HepG2 (cell line): ENCODE measurements around the gene CLASRP. TPM values are rescaled to one million over a fixed set of nuclear protein-coding genes. Genes with fewer than 3 reads are reported as not detected.

Experiments used
- ARNT2 ChIP-seq: sonication (generic); formaldehyde crosslinking; IDR thresholded peaks from 2 replicates; pipeline ENCODE4 v1.8.0; 2022; ENCODE audit warnings: mild to moderate bottlenecking, low read depth, missing genetic modification reagents, moderate library complexity
- BHLHE40 ChIP-seq: IDR thresholded peaks from 2 replicates; pipeline ENCODE4 v1.6.1; 2011; ENCODE audit warnings: low read length, improper control_type of control experiment
- CAMTA2 ChIP-seq: sonication (generic); formaldehyde crosslinking; IDR thresholded peaks from 2 replicates; pipeline ENCODE4 v1.4.0; 2020; ENCODE audit warnings: mild to moderate bottlenecking, missing genetic modification reagents, borderline replicate concordance
- CBX2 ChIP-seq, 2 experiments: fragments of 200-600 bp in 1 of 2; sonication (generic); formaldehyde crosslinking in 1 of 2; IDR thresholded peaks; 2 replicates each; pipeline versions ENCODE4 v1.7.0 to v1.8.1; 2018 to 2022; ENCODE audit warnings: low read depth in 2 of 2, low read length in 1 of 2, mild to moderate bottlenecking in 1 of 2, missing genetic modification reagents in 1 of 2
- HOXA3 ChIP-seq: sonication (generic); formaldehyde crosslinking; IDR thresholded peaks from 2 replicates; pipeline ENCODE4 v1.5.0; 2020; ENCODE audit warnings: missing genetic modification reagents
- MAFF ChIP-seq: IDR thresholded peaks from 2 replicates; pipeline ENCODE4 v1.6.1; 2011; ENCODE audit warnings: low read depth, low read length, improper control_type of control experiment
- NFKBIZ ChIP-seq: IDR thresholded peaks from 2 replicates; pipeline ENCODE4 v1.6.1; 2018; ENCODE audit warnings: missing genetic modification reagents, missing compliant biosample characterization
- RXRA ChIP-seq: sonication (generic); formaldehyde crosslinking; IDR thresholded peaks from 2 replicates; pipeline ENCODE4 v1.5.1; 2020; ENCODE audit warnings: missing genetic modification reagents
- SIX4 ChIP-seq: sonication (generic); formaldehyde crosslinking; IDR thresholded peaks from 2 replicates; pipeline ENCODE4 v1.4.0; 2020; ENCODE audit warnings: missing genetic modification reagents
- SUZ12 ChIP-seq: fragments of 150-350 bp; IDR thresholded peaks from 2 replicates; pipeline ENCODE4 v1.6.1; 2014; ENCODE audit warnings: low read depth, low read length
- TBL1XR1 ChIP-seq: fragments of 150-350 bp; IDR thresholded peaks from 2 replicates; pipeline ENCODE4 v1.6.1; 2014; ENCODE audit warnings: borderline replicate concordance, low read length; ENCODE audit not compliant: partially characterized antibody
- TBP ChIP-seq: sonication (generic); formaldehyde crosslinking; IDR thresholded peaks from 2 replicates; pipeline ENCODE4 v1.5.0; 2020; ENCODE audit warnings: missing genetic modification reagents
- ZFX ChIP-seq: sonication (generic); formaldehyde crosslinking; IDR thresholded peaks from 2 replicates; pipeline ENCODE4 v1.4.0; 2020; ENCODE audit warnings: mild to moderate bottlenecking, low read depth, missing genetic modification reagents, moderate library complexity
- ZMAT3 ChIP-seq: sonication (generic); formaldehyde crosslinking; conservative IDR thresholded peaks from 2 replicates; pipeline ENCODE4 v1.7.0; 2021; ENCODE audit warnings: missing genetic modification reagents
- ZNF3 ChIP-seq: IDR thresholded peaks from 2 replicates; pipeline ENCODE4 v1.7.0; 2017; ENCODE audit warnings: inconsistent platforms
- ZNF574 ChIP-seq: sonication (generic); formaldehyde crosslinking; IDR thresholded peaks from 2 replicates; pipeline ENCODE4 v1.4.0; 2020; ENCODE audit warnings: missing genetic modification reagents
- ZNF577 ChIP-seq: sonication (generic); formaldehyde crosslinking; IDR thresholded peaks from 2 replicates; pipeline ENCODE4 v1.4.0; 2020; ENCODE audit warnings: mild to moderate bottlenecking, low read depth, missing genetic modification reagents, borderline replicate concordance
- ZNF674 ChIP-seq: sonication (generic); formaldehyde crosslinking; IDR thresholded peaks from 2 replicates; pipeline ENCODE4 v1.5.0; 2020; ENCODE audit warnings: low read depth, mild to moderate bottlenecking, missing genetic modification reagents
- ZNF780A ChIP-seq: sonication (generic); formaldehyde crosslinking; IDR thresholded peaks from 2 replicates; pipeline ENCODE4 v1.8.0; 2022; ENCODE audit warnings: mild to moderate bottlenecking, missing genetic modification reagents, moderate library complexity
- polyA plus RNA-seq, 8 experiments: library from polyadenylated mRNA; depleted of rRNA in 3 of 8; stranded (reverse) in 7 of 8; unstranded in 1 of 8; fragments of >200 nt; fragmentation: Illumina TruSeq in 4 of 8; extraction: Trizol in 4 of 8; gene quantifications; 2 replicates each; pipeline versions ENCODE4 v1.2.1 to v1.2.3, GENCODE V29; 2011 to 2016; ENCODE audit warnings: low read depth in 4 of 8, missing spikeins in 1 of 8, mixed read lengths in 1 of 8; ENCODE audit not compliant: insufficient read depth in 1 of 8
- total RNA-seq, 5 experiments: library from RNA; depleted of rRNA; stranded (reverse); fragments of >200 nt; fragmentation: Illumina TruSeq; extraction: Trizol; gene quantifications; 2 replicates each; pipeline ENCODE4 v1.2.3, GENCODE V29; 2016; ENCODE audit warnings: low read depth in 1 of 5
- TF ChIP-seq, protein P1 (sequence below): sonication (generic); formaldehyde crosslinking; IDR thresholded peaks from 2 replicates; pipeline ENCODE4 v1.5.1; 2020; ENCODE audit warnings: missing genetic modification reagents, mild to moderate bottlenecking, borderline replicate concordance

Gene CLASRP
- total and polyA plus RNA-seq, 2 of the 13 experiments (the other 11 are each of a cell fraction or from before 2014, with no cell fraction given), result 32.0 to 51.4 TPM

- peak; percentile 63; the same call in 1 of the 2 replicates for TF ChIP-seq HOXA3
- TF ChIP-seq TBL1XR1, result peak; percentile 11
- TF ChIP-seq RXRA (CRISPR knock-in tag), result 0 out of 2 replicates have a peak, but pooled peaks have one; percentile 31
- peak; percentile 89 for TF ChIP-seq BHLHE40
- TF ChIP-seq ZNF674 (CRISPR knock-in tag), result no peak
- peak; percentile 71; the same call in 1 of the 2 replicates for TF ChIP-seq ARNT2 (CRISPR knock-in tag)
- no peak for TF ChIP-seq CAMTA2 (CRISPR knock-in tag)
- TF ChIP-seq CBX2 (IDR thresholded peaks at IDR 0.05; ENCODE audit: low read depth, low read length), result no peak
- TF ChIP-seq CBX2 (CRISPR knock-in tag; IDR thresholded peaks at IDR 0.05; ENCODE audit: low read depth), result no peak
- peak; percentile 49 for TF ChIP-seq ZNF574 (CRISPR knock-in tag)
- peak; percentile 33; the same call in 1 of the 2 replicates for TF ChIP-seq ZMAT3 (CRISPR knock-in tag)
- no peak for TF ChIP-seq ZNF577
- TF ChIP-seq, protein P1, sequence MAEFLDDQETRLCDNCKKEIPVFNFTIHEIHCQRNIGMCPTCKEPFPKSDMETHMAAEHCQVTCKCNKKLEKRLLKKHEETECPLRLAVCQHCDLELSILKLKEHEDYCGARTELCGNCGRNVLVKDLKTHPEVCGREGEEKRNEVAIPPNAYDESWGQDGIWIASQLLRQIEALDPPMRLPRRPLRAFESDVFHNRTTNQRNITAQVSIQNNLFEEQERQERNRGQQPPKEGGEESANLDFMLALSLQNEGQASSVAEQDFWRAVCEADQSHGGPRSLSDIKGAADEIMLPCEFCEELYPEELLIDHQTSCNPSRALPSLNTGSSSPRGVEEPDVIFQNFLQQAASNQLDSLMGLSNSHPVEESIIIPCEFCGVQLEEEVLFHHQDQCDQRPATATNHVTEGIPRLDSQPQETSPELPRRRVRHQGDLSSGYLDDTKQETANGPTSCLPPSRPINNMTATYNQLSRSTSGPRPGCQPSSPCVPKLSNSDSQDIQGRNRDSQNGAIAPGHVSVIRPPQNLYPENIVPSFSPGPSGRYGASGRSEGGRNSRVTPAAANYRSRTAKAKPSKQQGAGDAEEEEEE (CRISPR knock-in tag), result no peak
- no peak for TF ChIP-seq SUZ12
- TF ChIP-seq ZFX (CRISPR knock-in tag), result peak; percentile 63; the same call in 1 of the 2 replicates
- TF ChIP-seq ZNF780A (CRISPR knock-in tag), result no peak
- no peak for TF ChIP-seq SIX4 (CRISPR knock-in tag)
- TF ChIP-seq TBP (CRISPR knock-in tag), result no peak
- TF ChIP-seq NFKBIZ (CRISPR knock-in tag), result peak; percentile 61; the same call in 1 of the 2 replicates
- TF ChIP-seq ZNF3 (CRISPR knock-in tag), result no peak
- TF ChIP-seq MAFF, result no peak
Measured at GRCh38 chr19:45001087-45001739, 37.6 kb upstream of the CLASRP start, which contains the start of gene RELB (continued).
